GM12892 (cell line): Measurements from ENCODE around the gene CHRNA7.
"Not testable (repeated sequence)": the region's sequence is repeated elsewhere in the genome, so short reads cannot be mapped to it uniquely, and the experiment has no call there.

Experiments used
- DNase-seq: peaks from one replicate; pipeline ENCODE4 v3.0.0; 2011; ENCODE audit not compliant: insufficient read length
- FAIRE-seq: peaks from 2 replicates; lab custom pipeline; 2011; peaks lifted over from hg19 to GRCh38; lab: Jason Lieb, UNC
- POLR2A ChIP-seq: IDR thresholded peaks from 2 replicates; pipeline ENCODE4 v1.6.1; 2011; ENCODE audit warnings: low read depth, low read length, control low read depth
- POLR2AphosphoS5 ChIP-seq: IDR thresholded peaks from 2 replicates; pipeline ENCODE4 v1.6.1; 2011; ENCODE audit warnings: low read depth, low read length, control low read depth
- TAF1 ChIP-seq: IDR thresholded peaks from 2 replicates; pipeline ENCODE4 v1.6.1; 2011; ENCODE audit warnings: low read depth, mild to moderate bottlenecking, control low read depth, low read length, borderline replicate concordance

The CHRNA7 gene

DNA sequence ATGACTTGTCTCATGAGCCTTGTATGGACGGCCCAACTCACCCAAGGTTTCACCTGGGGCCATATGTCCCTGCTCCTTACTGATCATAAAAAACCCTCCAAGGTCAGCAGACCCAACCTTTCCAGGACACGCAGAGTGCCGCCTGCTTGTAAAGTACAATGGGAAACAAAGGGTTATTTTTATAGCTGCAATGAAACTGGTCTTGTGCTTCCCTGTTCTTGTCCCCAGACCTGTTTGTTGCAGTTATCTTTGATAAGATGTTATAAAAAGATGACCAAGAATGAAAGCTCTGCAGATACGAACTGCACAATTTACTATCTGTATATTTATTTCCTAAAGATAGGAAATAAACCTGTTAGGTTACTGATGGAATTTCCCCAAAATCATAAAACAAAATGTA lies 136.0 kb downstream of the CHRNA7 start:
- FAIRE-seq, DNase-seq: not testable (repeated sequence)

DNA sequence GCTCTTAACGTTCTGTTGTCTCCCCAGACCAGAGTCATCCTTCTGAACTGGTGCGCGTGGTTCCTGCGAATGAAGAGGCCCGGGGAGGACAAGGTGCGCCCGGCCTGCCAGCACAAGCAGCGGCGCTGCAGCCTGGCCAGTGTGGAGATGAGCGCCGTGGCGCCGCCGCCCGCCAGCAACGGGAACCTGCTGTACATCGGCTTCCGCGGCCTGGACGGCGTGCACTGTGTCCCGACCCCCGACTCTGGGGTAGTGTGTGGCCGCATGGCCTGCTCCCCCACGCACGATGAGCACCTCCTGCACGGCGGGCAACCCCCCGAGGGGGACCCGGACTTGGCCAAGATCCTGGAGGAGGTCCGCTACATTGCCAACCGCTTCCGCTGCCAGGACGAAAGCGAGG lies 137.6 kb downstream of the CHRNA7 start:
- not testable (repeated sequence) for DNase-seq, FAIRE-seq

DNA sequence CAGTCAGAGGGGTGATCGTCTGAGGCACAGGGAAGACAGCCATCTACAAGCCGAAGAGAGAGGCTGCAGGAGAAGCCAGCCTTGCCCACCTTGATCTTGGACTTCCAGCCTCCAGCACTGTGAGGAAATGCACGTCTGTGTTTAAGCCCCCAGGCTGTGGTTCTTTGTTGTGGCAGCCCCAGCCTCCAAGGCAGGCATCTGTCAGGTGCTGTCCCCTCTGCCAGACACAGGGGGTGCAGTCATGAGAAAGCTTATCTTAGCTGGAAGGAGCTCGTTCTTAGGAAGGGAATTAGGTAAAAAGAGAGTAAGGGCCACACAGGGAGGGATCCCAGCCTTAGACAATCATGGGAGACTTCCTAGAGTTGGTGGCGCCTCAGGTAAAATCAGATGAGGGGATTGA lies 150.3 kb downstream of the CHRNA7 start:
- DNase-seq, FAIRE-seq: not testable (repeated sequence)

DNA sequence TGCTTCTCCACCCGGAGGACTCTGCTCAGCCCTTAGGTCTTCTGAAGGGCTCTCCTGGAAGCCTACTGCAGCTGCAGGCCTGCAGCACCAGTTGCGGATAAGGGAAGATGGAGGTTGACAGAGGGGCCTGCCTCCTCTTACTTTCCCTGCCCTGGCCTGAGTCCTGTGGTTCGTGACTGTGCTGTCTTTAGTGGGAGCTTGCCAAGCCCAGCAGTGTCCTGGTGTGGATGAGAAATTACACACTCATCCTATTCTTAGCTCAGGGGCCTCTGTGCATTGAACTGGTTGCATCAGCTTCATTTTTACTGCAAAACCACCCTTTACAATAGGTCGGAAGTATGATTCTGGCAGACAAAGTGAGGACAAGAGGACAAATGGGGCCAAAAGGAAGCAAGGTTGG lies 163.5 kb downstream of the CHRNA7 start:
- FAIRE-seq, result not testable (repeated sequence)

DNA sequence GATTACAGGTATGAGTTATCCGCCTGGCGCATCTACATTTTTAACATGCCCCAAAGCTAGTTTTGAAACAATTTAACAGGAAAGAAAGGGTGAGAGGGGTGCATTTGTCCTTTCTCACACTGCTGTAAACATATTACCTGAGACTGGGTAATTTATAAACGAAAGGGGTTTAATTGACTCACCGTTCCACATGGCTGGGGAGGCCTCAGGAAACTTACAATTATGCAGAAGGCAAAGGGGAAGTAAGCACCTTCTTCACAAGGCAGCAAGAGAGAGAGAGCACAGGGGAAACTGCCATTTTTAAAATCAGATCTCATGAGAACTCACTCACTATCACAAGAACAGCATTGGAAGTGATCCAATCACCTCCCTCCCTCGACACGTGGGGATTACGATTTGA lies 165.9 kb downstream of the CHRNA7 start:
- FAIRE-seq, result peak; percentile 80
- DNase-seq, result not testable (repeated sequence)

More for the DNA sequence above, 163.5 kb downstream of the CHRNA7 start:
- not testable (repeated sequence) for DNase-seq

DNA sequence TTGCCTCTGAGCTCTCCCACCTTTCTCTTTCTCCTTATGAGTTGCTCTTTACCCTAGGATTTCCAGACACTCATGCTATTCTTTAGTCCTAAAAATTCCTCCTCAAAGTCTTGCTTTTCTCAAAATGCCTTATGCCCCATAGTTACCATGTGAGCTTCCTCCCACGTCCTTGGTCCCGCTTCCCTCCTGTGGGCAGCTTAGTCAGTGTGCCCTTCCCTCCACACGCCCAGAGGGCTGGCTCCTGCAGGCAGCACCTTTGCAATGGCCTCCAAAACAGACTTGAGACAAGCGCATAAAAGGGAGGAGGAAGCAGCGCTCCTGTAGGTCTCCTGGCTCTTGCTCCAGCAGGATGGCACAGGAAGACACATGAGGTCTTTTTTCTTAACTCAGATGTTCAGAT lies 168.6 kb downstream of the CHRNA7 start:
- FAIRE-seq, result not testable (repeated sequence)

DNA sequence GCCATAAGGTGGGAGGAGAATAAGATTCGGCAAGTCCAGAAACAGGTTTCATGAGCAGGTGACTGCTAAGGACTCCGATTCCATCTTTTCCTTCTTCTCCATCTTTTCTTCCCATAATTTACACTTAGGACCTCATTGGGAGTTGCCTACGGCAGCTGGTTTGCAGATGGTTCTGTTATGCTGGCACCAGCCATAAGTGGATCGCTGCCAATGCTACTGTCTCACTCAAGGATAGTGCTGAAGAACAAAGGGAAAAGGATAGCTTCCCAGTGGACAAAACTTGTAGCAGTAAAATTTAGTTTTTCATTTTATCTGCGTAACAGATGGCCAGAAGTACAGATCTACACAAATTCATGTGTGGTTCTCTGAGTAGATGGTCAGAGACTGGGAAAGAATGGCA lies 178.8 kb downstream of the CHRNA7 start:
- not testable (repeated sequence) for DNase-seq, FAIRE-seq

More for the DNA sequence above, 168.6 kb downstream of the CHRNA7 start:
- not testable (repeated sequence) for DNase-seq

DNA sequence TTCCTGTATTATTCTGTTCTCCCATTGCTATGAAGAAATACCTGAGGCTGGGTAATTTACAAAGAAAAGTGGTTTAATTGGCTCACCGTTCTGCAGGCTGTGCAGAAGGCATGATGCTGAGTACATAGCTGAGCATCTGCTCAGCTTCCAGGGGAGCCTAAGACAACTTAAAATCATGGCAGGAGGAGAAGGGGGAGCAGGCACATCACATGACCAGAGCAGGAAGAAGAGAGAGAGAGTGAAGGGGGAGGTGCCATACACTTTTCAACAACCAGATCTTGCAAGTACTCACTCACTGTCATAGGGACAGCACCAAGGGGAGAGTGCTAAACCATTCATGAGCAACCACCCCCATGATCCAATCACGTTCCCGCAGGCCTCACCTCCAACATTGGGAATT lies 188.4 kb downstream of the CHRNA7 start:
- no peak for TF ChIP-seq POLR2AphosphoS5
- TF ChIP-seq TAF1, result no peak
- no peak for TF ChIP-seq POLR2A
- no peak for FAIRE-seq
- DNase-seq, result no peak
